Activated CD8-positive, alpha-beta memory T cell treated with anti-CD3 and anti-CD28 coated beads, Interleukin-2, amount 10 ng/mL, durations not matched to agents 7 days and 5 days (primary cell): ENCODE data around the gene RAB24. TPM values are rescaled to one million over a fixed set of nuclear protein-coding genes. Genes with fewer than 3 reads are reported as not detected.
A peak's percentile ranks its signal among the peaks of the same experiment; 100 is the strongest.
"Not testable (repeated sequence)": the region's sequence is repeated elsewhere in the genome, so short reads cannot be mapped to it uniquely, and the experiment has no call there.

Source experiments
- ATAC-seq: fragments of 150-1000 bp; cut with Tn5 transposase; one replicate; pipeline ENCODE4 v1.10.0; 2021; ENCODE audit warnings: moderate library complexity
- CTCF ChIA-PET: fragments of 350-600 bp; sonication (Branson Sonifier 250); formaldehyde crosslinking; loops from one replicate; lab custom pipeline; 2021; ENCODE audit warnings: antibody characterized with exemption; lab: Charles Lee
- DNase-seq: peaks from one replicate; pipeline ENCODE4 v3.0.0-alpha.2; 2020
- H3K27ac Mint-ChIP-seq: one replicate; pipeline ENCODE4 v1.8.0; 2021; ENCODE audit warnings: mild to moderate bottlenecking, mixed read lengths
- H3K27me3 Mint-ChIP-seq: one replicate; pipeline ENCODE4 v1.8.0; 2021; ENCODE audit warnings: mixed read lengths
- H3K36me3 Mint-ChIP-seq: one replicate; pipeline ENCODE4 v1.8.0; 2021; ENCODE audit warnings: mild to moderate bottlenecking, mixed read lengths
- H3K4me1 Mint-ChIP-seq: one replicate; pipeline ENCODE4 v1.8.0; 2021; ENCODE audit warnings: mixed read lengths
- H3K4me3 Mint-ChIP-seq: one replicate; pipeline ENCODE4 v1.8.0; 2021; ENCODE audit warnings: mild to moderate bottlenecking, moderate library complexity, mixed read lengths
- H3K9me3 Mint-ChIP-seq: one replicate; pipeline ENCODE4 v1.8.0; 2022; ENCODE audit warnings: low read depth, mixed read lengths
- total RNA-seq, 2 experiments: library from RNA; stranded (reverse); gene quantifications; one replicate each; pipeline ENCODE4 v1.2.3, GENCODE V29; 2021

RAB24 gene
- 10 to 100 TPM; 40.5 to 50.8 TPM for total RNA-seq

GRCh38 chr5:177303121-177303924, at the start of gene RAB24, which contains the start of gene PRELID1:
Gene RAB24, minus strand, starts transcription at chr5:177303719. Its CDS starts 431 bp downstream, at chr5:177303288.
Gene PRELID1, plus strand, starts transcription at chr5:177303799. Its CDS starts 187 bp downstream, at chr5:177303986.
- peaks cover 68% of the 10 kb centered on the region for H3K4me1 Mint-ChIP-seq
- H3K4me3 Mint-ChIP-seq = peak within 1 kb of the TSS; percentile 89
- peaks cover 59% of the 10 kb centered on the region for H3K36me3 Mint-ChIP-seq
- CTCF ChIA-PET = interaction anchor here (0.6 to 3.7 kb wide), 12 partner anchors 9 to 194 kb away, joined by 3 to 22 read pairs (median 4); partner anchors contain the start of genes MXD3 and PDLIM7
- peak within 1 kb of the TSS; percentile 94 for H3K27ac Mint-ChIP-seq
- DNase-seq (peak; percentile 91), ATAC-seq (peak; percentile 57)
- H3K27me3 Mint-ChIP-seq = no peaks in the 10 kb centered on the region
- no peaks in the 10 kb centered on the region for H3K9me3 Mint-ChIP-seq

GRCh38 chr5:177353093-177353492, 49.6 kb upstream of the RAB24 start:
- peak overlapping the region; percentile 8 for H3K4me3 Mint-ChIP-seq
- no peak for ATAC-seq
- no peak overlapping the region for H3K27ac Mint-ChIP-seq
- H3K36me3 Mint-ChIP-seq = peaks cover 19% of the 10 kb centered on the region
- peaks cover 2% of the 10 kb centered on the region for H3K9me3 Mint-ChIP-seq
- CTCF ChIA-PET = interaction anchor here (1.5 to 2.7 kb wide), 6 partner anchors 8 to 54 kb away, joined by 4 to 13 read pairs (median 6); partner anchors contain the start of gene MXD3
- H3K27me3 Mint-ChIP-seq = no peaks in the 10 kb centered on the region
- DNase-seq = no peak
- peaks cover 64% of the 10 kb centered on the region for H3K4me1 Mint-ChIP-seq

- peak; percentile 96 for DNase-seq
- peak within 1 kb of the TSS; percentile 98 for H3K4me3 Mint-ChIP-seq
- CTCF ChIA-PET = interaction anchor here (0.7 to 4.0 kb wide), 27 partner anchors 9 to 238 kb away, joined by 3 to 28 read pairs (median 4); no protein-coding TSS in a partner anchor
- ATAC-seq = peak; percentile 99
- peaks cover 2% of the 10 kb centered on the region for H3K9me3 Mint-ChIP-seq
- peak within 1 kb of the TSS; percentile 100 for H3K27ac Mint-ChIP-seq
- peaks cover 65% of the 10 kb centered on the region for H3K4me1 Mint-ChIP-seq
- no peaks in the 10 kb centered on the region for H3K27me3 Mint-ChIP-seq
- H3K36me3 Mint-ChIP-seq = peaks cover 28% of the 10 kb centered on the region
These were observed 48.1 kb upstream of the RAB24 start, which contains the start of gene LMAN2 for GRCh38 chr5:177351392-177352329. Gene LMAN2, minus strand, starts transcription at chr5:177351668. Its CDS starts 21 bp downstream, at chr5:177351647.

GRCh38 chr5:177350776-177351391, 47.4 kb upstream of the RAB24 start:
- peak overlapping the region; percentile 98 for H3K4me3 Mint-ChIP-seq
- peak overlapping the region; percentile 100 for H3K27ac Mint-ChIP-seq
- DNase-seq (no peak), ATAC-seq (no peak)
- peaks cover 62% of the 10 kb centered on the region for H3K4me1 Mint-ChIP-seq
- H3K27me3 Mint-ChIP-seq = no peaks in the 10 kb centered on the region
- H3K36me3 Mint-ChIP-seq = peaks cover 32% of the 10 kb centered on the region
- CTCF ChIA-PET = interaction anchor here (0.8 to 4.0 kb wide), 19 partner anchors 10 to 237 kb away, joined by 3 to 28 read pairs (median 7); no protein-coding TSS in a partner anchor
- peaks cover 2% of the 10 kb centered on the region for H3K9me3 Mint-ChIP-seq

GRCh38 chr5:177349762-177350161, 46.2 kb upstream of the RAB24 start:
- peak overlapping the region; percentile 11 for H3K27ac Mint-ChIP-seq
- peak overlapping the region; percentile 98 for H3K4me3 Mint-ChIP-seq
- peaks cover 54% of the 10 kb centered on the region for H3K4me1 Mint-ChIP-seq
- H3K36me3 Mint-ChIP-seq = peaks cover 31% of the 10 kb centered on the region
- H3K27me3 Mint-ChIP-seq = no peaks in the 10 kb centered on the region
- ATAC-seq = no peak
- CTCF ChIA-PET = interaction anchor here (0.9 to 4.0 kb wide), 7 partner anchors 20 to 236 kb away, joined by 3 to 28 read pairs (median 14); partner anchors contain the start of genes PRELID1 and RAB24
- no peaks in the 10 kb centered on the region for H3K9me3 Mint-ChIP-seq
- DNase-seq = no peak

- peaks cover 50% of the 10 kb centered on the region for H3K4me1 Mint-ChIP-seq
These were observed 45.8 kb upstream of the RAB24 start for GRCh38 chr5:177349362-177349647.

GRCh38 chr5:177347699-177348098, 44.2 kb upstream of the RAB24 start:
- Mint-ChIP-seq H3K4me1 (peaks cover 52% of the 10 kb centered on the region), H3K27ac (no peak overlapping the region), H3K27me3 (no peaks in the 10 kb centered on the region), H3K36me3 (peaks cover 34% of the 10 kb centered on the region), H3K9me3 (no peaks in the 10 kb centered on the region), H3K4me3 (peak overlapping the region; percentile 26)
- CTCF ChIA-PET = interaction anchor here (2.3 to 3.4 kb wide), 3 partner anchors 9 to 38 kb away, joined by 8 to 17 read pairs (median 9); partner anchors contain the start of gene RGS14
- DNase-seq (no peak), ATAC-seq (no peak)

More at GRCh38 chr5:177349362-177349647, 45.8 kb upstream of the RAB24 start:
- DNase-seq = no peak
- CTCF ChIA-PET = interaction anchor here (0.6 to 4.0 kb wide), 13 partner anchors 12 to 235 kb away, joined by 3 to 28 read pairs (median 3); partner anchors contain the start of genes PRELID1 and RAB24
- Mint-ChIP-seq H3K36me3 (peaks cover 28% of the 10 kb centered on the region), H3K27ac (no peak overlapping the region), H3K4me3 (peak overlapping the region; percentile 38), H3K9me3 (no peaks in the 10 kb centered on the region), H3K27me3 (no peaks in the 10 kb centered on the region)
- no peak for ATAC-seq

- no peak for DNase-seq
- Mint-ChIP-seq H3K36me3 (peaks cover 35% of the 10 kb centered on the region), H3K27me3 (no peaks in the 10 kb centered on the region), H3K9me3 (no peaks in the 10 kb centered on the region), H3K27ac (no peak overlapping the region), H3K4me3 (peak overlapping the region; percentile 26), H3K4me1 (peaks cover 48% of the 10 kb centered on the region)
- CTCF ChIA-PET = interaction anchor here (1.0 to 3.4 kb wide), 6 partner anchors 10 to 44 kb away, joined by 3 to 17 read pairs (median 6); partner anchors contain the start of gene RGS14
- ATAC-seq = no peak
These were observed 43.3 kb upstream of the RAB24 start for GRCh38 chr5:177346820-177347219.

GRCh38 chr5:177344891-177345290, 41.4 kb upstream of the RAB24 start:
- H3K36me3 Mint-ChIP-seq = peaks cover 45% of the 10 kb centered on the region
- CTCF ChIA-PET = interaction anchor here (0.8 to 3.4 kb wide), 2 partner anchors 35 to 46 kb away, joined by 3 to 17 read pairs; no protein-coding TSS in a partner anchor

GRCh38 chr5:177343777-177344176, 40.3 kb upstream of the RAB24 start:
- peaks cover 47% of the 10 kb centered on the region for H3K4me1 Mint-ChIP-seq
- no peaks in the 10 kb centered on the region for H3K27me3 Mint-ChIP-seq
- DNase-seq = no peak
- H3K27ac Mint-ChIP-seq = no peak overlapping the region
- no peak for ATAC-seq
- CTCF ChIA-PET = interaction anchor here (0.9 kb wide), 2 partner anchors 26 to 113 kb away, joined by 3 to 4 read pairs; no protein-coding TSS in a partner anchor
- H3K9me3 Mint-ChIP-seq = no peaks in the 10 kb centered on the region
- no peak overlapping the region for H3K4me3 Mint-ChIP-seq
- H3K36me3 Mint-ChIP-seq = peaks cover 50% of the 10 kb centered on the region

More at GRCh38 chr5:177344891-177345290, 41.4 kb upstream of the RAB24 start:
- no peak for ATAC-seq
- DNase-seq = no peak
- no peaks in the 10 kb centered on the region for H3K9me3 Mint-ChIP-seq
- H3K27ac Mint-ChIP-seq = no peak overlapping the region
- H3K27me3 Mint-ChIP-seq = no peaks in the 10 kb centered on the region
- no peak overlapping the region for H3K4me3 Mint-ChIP-seq
- H3K4me1 Mint-ChIP-seq = peaks cover 47% of the 10 kb centered on the region

GRCh38 chr5:177343000-177343399, 39.5 kb upstream of the RAB24 start:
- not testable (repeated sequence) for H3K27ac Mint-ChIP-seq, H3K27me3 Mint-ChIP-seq, H3K4me3 Mint-ChIP-seq, H3K9me3 Mint-ChIP-seq, ATAC-seq, DNase-seq
- peaks cover 46% of the 10 kb centered on the region for H3K4me1 Mint-ChIP-seq
- CTCF ChIA-PET = interaction anchor here (0.6 to 1.5 kb wide), 4 partner anchors 19 to 33 kb away, joined by 3 read pairs; no protein-coding TSS in a partner anchor
- peaks cover 51% of the 10 kb centered on the region for H3K36me3 Mint-ChIP-seq
